GM19025 (cell line): ENCODE measurements around the gene IHH.

Experiments
- ATAC-seq: cut with Tn5 transposase; IDR thresholded peaks from one replicate; pipeline ENCODE4 v1.9.1; 2021; ENCODE audit warnings: mild to moderate bottlenecking, low read depth, moderate library complexity; ENCODE audit not compliant: unreplicated experiment

IHH gene

DNA sequence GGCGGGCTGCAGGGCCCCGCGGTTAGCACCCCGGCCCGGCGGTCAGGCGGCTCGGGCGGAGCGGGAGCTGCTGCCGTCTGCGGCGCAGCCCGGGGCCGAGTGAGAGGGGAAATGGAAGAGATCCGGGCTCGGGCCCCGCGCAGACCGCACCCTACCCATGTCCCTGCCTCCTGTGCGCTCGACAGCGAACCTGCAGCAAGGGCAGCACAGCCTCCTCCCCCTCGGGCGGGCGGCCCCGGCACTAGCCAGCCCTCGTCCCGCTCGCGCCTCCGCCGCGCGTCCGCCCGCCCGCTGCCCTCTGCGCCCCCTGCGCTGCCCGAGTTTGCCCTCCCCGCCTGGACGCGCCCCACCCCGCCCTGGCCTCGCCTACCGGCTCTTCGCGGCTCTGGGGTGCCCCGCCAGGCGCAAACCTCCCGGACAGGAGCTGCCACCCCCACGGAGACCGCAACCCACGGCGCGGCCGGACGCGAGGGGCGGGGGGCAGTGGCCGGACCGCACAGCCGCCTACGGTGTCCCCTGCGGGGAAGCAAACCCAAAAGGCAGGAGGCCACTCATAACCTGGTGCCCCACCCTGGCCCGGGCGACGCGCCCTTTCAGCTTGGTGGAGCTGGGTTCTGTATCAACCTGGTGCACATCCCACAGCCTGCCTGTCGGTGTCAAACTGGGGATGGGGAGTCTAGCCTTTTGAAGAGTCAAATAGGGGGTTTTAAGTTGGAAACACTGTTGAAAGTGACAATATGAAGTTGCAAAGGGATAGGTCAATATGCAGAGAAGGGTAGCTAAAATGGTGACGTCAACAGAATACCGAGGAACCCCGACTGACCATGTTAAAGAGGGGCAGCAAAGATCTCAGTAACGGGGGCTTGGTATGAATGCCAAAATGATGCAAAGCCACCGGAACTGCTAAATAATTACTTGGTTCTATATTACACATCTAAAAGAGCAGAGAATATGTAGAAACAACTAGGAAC lies at the start of gene IHH:
IHH (minus strand) TSS at position 101 of the 971 bp plus-strand sequence. CDS start 454 bp downstream, outside the sequence.
- ATAC-seq: no peak

DNA sequence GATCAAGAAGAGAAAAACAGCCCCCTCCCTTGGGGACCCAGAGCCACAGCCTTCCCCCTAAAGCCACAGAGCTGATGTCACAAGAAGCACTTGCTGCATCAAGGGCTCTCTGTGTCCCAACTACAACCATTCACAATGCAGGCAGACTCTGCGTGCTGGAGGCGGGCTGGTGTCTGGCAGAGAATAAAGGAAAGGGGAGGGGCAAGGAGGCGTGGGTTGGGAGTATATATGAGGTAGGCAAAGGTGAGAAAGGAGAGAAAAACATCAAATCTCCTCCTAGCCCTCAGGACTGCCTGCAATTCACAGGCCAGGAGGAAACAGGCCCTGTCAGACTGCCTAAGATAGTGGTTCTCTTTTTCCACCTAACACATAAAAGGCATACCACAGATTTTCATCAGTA lies 48.8 kb upstream of the IHH start:
- no peak for ATAC-seq

DNA sequence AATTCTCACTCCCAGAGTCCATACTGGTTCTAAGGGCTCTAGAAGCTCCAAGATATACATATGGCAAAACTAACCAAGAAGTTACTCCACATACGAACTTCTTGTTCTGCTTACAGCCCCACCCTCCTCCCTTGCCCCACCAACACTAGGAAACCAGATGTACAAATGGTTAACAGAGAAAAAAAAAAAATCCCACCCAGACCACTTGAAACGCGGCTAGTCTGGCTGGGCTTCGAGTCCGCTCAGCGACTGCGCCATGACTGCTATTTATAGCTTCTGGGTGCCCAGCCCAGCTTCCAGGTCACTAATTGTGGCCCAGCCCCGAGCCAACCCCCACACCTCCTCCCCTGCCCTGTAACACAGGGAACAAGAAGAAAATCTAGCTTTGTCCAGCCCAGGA lies 47.0 kb upstream of the IHH start:
- ATAC-seq: no peak

DNA sequence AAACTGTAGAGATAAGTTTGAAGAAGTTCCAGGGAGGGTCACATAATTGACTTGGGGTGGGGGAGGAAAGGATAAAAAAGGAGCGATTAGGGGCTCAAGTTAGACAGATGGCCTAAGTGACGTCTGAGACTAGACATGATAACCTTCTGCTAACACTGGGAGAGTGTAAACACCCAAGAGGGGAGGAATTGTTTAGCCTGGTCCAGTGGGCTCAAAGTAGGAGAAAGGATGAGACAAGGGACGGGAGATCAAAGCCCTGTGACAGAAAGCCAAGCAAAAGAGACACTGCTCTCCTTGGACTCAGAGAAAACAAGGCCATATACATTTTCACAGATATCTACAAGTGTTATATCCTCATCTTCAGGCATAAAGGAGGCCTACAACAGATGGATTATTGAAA lies 45.5 kb upstream of the IHH start:
- no peak for ATAC-seq

DNA sequence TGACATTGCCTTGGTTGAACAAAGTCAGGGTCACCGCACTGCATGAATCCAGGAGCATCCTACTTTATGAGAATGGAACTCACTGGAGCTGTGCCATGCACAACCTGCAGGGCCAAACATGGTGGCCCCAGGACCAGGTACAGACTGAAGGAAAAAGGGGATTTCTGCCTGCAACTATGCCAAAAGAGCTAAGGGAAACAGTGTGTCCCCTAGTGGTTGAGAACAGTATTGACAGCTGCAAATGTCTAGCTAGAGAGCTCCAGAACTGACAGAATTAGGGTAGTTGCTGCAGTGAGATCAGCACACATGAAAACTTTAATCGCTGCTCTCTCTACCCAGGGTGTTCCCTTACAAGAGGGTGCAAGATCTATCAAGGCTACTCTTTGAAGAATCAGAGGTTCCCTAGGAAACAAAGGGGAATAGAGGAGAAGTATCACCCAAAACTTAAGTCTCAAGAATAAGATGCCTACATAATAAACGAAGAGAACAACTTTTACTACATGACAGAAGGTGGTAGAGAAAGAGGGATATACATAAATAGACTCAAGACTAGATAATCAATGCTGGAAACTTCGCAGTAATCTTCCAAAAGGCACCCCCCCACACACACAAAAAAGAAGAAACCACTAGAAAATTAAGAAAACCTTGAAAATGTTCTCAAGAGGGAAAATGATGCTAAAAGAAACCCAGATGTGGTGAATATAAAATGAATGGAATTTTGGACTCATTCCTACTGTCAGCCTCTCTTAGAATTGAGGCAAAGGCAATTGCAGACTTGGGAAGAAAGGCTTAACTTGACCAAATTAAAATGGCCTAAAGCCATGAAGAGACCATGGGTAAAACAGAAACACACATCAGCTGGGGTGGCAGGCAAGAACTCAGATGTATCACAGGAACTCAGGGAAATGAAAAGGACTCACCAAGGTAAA lies 43.6 kb upstream of the IHH start:
- ATAC-seq: no peak

DNA sequence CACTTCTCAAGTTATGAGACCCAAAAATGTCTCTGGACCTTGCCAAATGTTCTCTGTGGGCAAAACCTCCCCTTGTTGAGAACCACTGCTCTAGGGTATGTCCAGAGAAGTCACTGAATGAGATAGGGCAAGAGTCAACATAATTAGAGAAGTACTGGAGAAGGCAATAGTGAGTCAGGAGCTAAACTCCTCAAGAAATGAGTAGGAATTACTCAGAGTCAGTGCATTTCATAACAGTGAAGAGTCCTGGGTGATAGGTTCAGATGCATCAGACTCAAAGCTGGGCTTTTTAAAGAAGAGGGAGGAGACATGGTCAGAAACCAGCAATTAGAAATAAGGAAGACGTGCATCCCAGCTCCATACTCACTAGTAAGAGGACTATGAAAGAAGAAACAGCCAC lies 38.6 kb upstream of the IHH start:
- no peak for ATAC-seq

DNA sequence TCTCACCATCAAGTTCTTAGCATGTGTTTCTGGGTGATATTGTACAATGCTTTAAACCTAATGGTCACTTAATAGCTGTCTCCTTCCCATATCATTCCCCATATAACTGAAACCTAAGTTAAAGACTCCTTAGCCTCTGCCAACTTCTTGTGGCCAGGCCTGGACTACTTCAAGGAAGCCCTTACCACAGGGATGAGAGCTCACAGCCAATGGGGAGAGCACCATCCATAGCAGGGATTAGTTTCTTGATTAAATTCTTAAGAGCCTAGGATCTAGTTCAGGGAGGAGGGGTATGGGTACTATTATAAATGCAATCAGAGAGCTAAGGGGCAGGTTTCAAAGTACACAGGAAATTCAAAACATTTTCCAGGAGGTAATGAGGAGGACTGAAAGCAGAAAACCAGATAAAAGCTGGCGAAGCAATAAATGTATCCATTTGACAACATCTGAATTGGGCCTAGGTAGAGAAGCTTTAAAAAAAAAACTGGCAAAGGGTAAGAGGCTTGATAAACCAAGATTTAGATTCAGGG lies 34.8 kb upstream of the IHH start:
- ATAC-seq: no peak

DNA sequence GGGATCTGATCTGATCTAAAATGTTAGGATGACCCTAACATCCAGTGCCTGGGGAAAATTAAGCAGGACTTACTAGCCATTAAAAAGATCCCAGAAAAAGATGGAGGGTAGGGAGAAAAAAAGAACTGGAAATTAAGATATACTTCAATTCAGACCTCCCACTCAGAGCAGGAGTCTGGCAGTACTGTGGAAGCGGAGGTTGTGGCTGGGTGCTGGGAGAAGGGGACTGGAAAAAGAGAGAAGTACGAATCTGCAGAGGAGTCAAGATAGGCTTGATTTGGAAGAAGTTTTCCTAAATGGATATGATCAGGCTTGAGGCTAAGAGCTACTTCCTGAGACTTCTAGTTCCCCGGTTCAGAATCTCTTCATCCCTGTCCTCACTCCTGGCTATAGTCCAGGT lies 33.5 kb upstream of the IHH start:
- no peak for ATAC-seq

DNA sequence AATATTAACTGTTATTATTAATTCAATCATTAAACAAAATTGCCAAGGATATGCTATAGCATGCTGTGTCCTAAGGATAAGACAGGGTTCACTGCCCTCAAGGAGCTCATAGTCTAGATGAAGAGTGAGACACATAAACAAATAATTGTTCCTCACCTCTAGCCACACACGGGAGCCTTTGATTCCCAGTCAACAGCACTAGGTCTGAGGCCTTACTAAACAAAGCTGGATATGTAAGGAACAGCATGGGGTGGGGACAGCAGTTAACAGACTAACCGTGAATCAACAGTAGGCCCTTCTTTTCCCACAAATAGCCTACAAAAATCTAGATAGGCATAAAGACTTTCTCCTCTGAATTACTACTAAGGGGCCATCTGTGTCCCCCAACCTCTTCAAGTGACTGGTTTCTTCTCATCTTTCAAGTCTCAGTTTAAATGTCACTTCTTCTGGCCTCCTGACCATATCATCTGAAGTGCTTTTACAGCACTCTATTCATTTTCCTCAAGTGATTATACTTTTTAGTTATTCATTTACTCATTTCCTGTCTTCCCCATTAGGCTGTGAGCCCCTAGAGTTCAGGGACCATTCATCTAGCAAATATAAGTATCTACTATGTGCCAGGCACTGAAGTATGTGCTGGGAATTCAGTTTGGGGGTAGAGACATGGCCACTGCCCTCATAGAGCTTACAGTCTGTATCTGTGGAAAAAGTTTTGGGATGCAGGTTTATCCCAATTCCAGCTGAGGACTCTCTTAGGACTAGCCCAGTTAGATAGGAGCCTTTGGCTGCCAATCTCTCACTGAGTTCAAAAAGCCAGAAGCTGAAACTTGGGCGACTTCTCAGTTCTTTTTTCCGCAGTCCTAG lies 29.9 kb upstream of the IHH start:
- no peak for ATAC-seq

DNA sequence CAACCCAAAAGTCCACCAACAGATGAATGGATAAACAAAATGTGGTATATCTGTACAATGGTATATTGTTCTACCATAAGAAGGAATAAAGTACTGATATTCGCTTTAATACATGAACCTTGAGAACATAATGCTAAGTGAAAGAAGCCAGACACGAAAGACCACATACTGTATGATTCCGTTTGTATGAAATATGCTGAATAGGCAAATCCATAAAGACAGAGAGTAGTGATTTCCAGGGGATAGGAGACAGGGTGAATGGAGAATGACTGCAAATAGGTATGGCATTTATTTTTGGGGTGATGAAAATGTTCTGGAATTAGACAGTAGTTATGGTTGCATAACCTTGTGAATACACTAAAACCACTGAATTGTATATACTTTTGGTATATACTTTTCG lies 28.6 kb upstream of the IHH start:
- ATAC-seq: no peak

DNA sequence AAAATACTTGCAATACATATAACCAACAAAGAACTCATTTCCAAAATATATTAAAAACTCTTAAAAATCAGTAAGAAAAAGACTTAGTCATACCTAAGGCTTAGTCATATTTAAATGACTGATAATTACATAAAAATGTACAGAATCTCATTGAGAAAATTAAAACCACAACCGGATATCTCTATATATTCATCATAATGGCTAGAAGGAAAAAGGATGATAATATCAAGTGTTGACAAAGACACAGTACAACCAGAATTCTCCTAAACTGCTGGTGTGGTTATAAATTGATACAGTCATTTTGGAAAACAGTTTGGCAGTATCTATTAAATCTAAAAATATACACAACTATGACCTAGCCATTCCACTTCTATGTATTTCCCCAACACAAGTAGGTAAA lies 27.1 kb upstream of the IHH start:
- no peak for ATAC-seq

DNA sequence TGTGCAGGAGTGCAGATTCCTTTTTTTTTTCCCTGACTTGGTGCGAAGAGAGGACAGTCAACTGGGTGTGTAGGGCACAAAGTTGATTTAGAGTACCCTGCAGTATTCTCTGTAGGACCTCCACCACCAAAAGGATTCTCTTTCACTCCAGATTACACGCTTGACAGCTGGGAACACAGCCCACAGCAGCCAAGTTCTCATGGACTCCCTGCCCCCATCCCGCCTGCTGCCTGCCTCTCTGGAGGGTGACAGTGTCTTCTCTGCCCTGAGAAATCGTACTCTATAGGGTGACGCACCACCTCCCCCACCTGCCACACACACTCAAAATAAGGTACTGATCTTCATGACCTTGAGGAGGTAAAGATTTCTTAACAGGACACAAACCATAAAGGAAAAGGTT lies 26.6 kb upstream of the IHH start:
- ATAC-seq: no peak

DNA sequence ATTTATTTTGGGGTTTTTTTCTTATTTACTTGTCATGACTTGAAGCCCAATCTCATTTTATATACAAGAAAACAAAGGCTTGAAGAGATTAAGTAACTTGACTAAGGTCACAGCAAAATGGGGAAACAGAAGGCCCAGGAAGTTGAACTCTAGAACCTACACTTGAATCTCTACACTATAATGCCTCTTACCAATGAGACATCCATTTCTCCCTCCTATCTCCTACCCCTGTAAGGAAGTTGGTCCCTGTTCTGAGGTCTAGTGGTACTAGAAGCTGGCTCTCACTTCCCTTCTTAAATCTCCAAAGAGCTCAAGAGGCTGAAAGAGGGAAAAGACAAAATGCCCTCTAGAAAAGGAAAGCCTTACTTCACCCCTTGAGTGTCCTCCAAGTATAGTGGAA lies 25.5 kb upstream of the IHH start:
- no peak for ATAC-seq

DNA sequence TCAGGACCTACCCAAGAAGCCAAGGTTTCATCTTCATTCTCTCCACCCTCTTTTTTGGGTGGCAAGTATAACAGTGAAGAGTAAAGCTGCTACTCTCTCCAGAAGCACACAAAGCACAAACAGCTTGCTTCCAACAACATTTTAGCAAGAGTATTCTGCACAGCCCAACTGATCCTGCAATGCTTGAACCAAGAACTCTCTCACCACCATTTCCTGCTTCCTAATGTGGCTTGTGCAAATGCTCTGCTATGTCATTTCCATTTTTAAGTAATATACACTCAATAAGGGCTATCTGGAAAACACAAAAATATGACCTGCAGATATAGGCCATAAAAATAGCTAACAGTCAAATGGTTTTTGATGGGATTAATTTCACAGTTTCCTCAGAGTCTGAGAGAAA lies 24.1 kb upstream of the IHH start:
- no peak for ATAC-seq

DNA sequence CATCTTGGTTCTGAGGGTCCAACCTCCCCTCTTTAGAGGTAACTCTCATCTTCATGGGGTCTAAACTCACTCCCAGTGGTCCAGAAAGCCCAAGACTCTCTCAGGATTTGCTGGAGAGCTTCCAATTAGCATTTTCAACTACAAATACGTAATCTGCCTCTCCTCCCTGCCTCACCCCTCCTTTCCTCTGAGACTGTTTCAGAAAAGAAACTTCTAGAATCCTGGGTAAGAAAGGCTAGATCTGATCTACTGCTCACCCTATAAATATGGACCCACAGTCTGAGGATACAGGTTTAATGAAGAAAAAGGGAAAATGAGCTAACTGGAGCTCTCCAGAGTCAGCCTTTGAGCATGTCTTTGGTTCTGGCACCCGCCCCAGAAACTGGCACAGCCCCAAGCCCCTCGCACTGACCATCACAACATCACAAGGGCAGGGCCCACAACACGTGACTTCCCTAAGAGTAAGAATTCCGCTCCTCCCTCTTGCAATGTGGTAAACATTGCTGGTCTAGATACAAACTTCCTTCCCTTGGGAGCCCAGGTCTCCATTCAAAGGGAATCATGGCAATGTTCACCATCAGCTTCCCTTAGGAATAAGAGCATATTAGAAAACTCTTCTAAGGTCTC lies 21.7 kb upstream of the IHH start:
- no peak for ATAC-seq

DNA sequence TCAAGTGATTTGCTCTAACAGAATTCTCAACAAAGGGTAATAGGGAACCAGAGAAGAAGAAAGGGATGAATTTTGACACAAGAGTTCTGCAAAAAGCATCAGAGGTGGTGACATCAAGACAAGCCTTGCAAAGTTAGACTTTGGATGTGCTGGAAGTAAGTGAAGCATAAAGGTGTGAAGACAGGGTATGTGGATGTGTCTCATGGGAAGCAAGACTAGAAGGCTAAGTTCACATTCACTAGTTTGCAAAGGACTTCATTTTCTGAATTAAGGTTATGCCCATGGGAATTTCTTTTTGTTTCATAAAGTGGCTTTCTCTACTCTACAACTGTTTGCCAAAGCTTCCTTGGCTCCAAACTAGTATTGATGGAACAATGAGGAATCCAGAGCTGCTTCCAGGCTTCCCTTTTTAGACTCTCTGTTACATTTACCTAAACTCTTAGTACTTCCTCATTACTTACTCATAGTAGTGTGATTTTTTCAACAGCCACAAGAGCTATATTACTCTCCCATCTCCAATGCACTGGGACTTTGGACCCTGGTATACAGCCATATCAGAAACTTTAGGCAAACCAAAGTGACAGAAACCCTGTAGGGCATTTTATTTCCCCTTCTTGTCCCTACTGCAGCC lies 21.1 kb upstream of the IHH start:
- ATAC-seq: no peak

DNA sequence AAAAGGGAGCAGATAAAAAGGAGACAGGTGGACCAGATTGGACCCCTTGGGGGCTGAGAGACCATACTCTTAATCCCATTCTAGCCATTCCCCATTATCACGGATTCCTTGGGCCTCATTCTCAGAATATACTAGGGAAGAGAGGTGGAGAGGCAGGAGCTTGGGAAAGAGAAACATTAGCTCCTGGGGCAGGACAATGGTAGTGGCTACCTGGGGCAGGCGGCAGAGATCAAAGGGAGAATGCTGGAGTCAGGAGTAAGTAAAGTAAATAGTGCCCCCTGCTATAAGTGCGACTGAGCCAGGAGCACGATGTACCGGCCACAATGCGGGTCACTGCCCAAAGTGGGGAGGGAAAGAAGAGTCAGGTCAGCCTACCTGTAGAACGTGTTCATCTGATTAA lies 20.4 kb upstream of the IHH start:
- ATAC-seq: no peak

DNA sequence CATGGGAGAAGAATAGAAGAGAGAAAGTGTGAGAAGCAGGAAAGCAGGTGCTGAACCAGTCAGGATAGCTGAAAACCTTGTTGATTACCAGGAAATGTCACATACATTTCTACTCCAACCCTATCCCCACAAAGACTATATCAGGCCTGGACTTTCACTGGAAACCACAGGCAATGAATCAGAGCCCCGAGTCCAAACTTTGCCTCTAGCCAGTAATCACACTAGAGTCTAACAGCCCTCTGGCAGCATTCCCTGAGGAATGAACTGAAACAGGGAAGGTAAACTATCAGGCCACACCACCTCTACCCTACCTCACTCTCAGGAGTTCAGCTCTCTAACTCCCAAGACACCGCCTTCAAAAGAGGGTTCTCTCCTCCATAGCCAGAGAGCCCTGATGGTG lies 18.7 kb upstream of the IHH start:
- no peak for ATAC-seq

DNA sequence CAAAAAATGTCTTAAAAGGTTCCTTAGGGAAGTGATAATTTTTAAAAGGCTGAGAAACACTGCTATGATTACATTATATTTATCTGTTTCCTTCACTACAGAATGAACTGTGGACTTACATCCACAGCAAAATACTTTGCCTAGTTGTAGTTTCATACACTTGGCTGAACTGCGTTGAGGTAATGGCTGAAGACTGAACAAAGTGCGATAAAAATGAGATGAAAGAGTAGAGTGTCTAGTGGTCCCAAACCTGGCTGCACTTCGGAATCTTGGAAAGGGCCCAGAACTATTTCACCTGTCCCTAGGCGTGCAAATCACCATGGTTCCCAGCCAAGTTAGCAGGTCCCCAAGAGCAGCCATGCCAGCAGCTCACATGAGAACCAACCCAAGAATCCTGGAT lies 18.2 kb upstream of the IHH start:
- ATAC-seq: no peak
